HG02870 (cell line): ENCODE results near the gene SH3TC1.
A peak's percentile ranks its signal among the peaks of the same experiment; 100 is the strongest.

ENCODE experiments used
- ATAC-seq: cut with Tn5 transposase; IDR thresholded peaks from one replicate; pipeline ENCODE4 v1.9.1; 2021; ENCODE audit warnings: mild to moderate bottlenecking, moderate library complexity; ENCODE audit not compliant: unreplicated experiment

SH3TC1 gene

GRCh38 chr4:8228319-8229250 is 29.5 kb downstream of the SH3TC1 start:
- ATAC-seq = peak; percentile 76

DNA sequence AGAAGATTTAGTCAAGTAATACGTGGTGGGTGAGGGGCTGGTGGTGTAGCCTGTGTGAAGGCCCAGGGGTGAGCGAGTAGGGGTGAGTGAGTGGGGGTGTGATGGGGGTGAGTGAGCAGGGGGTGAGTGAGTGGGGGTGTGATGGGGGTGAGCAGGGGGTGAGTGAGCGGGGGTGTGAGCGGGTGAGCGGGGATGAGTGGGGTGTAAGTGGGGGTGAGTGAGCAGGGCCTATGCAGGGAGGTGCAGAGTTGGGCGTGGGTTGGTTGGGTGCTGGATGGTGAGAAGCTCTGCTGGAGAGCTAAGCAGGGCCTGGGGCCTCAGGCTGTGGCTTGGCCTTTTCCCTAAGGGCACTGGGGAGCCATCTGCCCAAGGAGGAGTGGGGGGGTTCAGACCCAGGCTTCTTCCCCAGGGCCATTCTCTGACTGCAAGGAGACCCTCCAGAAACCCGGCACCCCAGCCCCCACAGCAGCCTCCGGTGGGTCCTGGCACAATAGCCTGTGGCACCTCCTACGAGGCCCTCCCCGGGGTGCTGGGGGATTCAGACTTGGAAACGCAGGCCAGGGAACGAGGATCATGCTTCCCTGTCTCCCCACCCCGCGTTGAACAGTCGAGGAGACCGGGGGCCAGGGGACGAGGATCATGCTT is 30.4 kb downstream of the SH3TC1 start:
- no peak for ATAC-seq

DNA sequence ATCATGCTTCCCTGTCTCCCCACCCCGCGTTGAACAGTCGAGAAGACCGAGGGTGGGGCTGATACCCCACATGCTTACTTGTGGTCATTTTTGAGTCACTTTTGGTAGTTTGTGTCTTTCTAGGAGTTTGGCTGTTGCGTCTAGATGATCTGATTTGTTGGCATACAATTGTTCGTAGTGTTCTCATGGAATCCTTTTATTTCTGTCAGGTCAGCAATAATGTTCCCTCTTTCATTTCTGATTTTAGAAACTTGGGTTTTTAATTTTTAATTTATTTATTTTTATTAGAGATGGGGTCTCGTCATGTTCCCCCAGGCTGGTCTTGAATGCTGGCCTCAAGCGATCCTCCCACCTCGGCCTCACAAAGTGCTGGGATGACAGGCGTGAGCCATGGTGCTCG is 30.9 kb downstream of the SH3TC1 start:
- no peak for ATAC-seq

DNA sequence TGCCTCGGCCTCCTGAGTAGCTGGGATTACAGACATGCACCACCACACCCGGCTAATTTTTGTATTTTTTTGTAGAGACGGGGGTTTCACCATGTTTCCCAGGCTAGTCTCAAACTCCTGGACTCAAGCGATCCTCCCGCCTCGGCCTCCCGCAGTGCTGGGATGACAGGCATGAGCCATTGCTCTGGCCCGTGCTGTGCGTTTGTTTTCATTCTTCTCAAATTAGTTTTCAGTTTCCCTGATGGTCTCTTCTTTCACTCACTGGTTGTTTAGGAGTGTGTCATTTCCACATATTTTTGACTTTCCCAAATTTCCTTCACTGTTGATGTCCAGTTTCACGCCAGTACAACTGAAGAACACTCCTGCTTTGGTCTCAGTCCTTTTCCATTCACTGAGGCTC is 31.8 kb downstream of the SH3TC1 start:
- no peak for ATAC-seq

GRCh38 chr4:8231551-8232049 is 32.5 kb downstream of the SH3TC1 start:
- no peak for ATAC-seq

DNA sequence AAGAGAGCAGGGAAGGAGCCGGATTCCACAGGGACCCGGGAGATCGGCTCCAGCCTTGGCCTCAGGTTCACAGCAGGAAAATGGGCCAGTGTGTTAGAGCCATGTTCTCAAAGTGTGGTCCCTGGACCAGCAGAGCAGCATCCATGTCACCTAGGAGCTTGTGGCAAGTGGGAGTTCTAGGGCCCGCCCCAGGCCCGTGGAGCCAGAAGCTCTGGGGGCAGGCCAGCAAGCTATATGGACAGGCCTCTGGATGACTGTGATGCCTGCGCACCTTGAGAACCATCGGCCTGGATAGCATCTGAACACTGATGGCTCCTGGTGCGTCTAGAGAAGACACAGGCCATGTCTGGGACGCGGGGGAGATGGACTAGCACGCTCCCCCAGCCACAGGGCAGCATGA is 33.7 kb downstream of the SH3TC1 start:
- no peak for ATAC-seq

- no peak for ATAC-seq
Measured at GRCh38 chr4:8233672-8234484, 34.8 kb downstream of the SH3TC1 start.

- no peak for ATAC-seq
Measured at GRCh38 chr4:8234715-8235114, 35.6 kb downstream of the SH3TC1 start.

DNA sequence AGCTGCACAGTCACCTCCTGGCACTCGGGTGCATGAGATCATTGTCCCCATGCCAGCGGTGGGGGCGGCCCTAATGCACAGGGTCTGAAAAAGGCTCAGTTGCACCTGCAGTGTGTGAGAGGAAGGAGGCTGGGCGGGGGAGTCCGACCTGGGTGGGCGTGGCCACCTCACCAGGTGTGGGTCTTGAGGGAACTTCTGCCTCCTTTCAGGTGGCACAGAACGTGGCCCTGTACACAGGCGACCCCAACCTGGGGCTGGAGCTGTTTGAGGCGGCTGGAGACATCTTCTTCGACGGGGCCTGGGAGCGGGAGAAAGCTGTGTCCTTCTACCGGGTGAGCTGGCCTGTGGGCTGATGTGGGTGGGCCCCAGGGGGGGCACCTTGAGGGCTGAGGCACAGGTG is 36.1 kb downstream of the SH3TC1 start:
- ATAC-seq = no peak

DNA sequence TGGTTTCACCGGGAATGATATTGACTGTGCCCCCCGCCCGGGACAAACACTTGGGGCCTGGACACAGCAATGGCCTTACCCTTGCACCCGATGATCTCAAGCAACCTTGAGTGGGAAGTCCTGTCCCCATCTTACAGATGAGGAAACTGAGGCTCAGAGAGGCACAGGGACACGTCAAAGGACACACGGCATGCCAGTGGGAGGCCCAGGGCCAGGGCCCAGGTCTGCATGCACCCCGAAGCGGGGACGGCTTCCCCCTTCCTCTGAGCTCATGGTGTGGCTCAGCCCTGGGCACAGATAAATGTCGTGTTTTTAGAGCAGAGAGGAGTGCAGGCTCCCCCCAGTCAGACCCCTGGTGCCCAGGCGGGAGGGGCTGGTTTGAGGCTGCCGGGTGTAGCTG is 36.6 kb downstream of the SH3TC1 start:
- ATAC-seq = no peak

DNA sequence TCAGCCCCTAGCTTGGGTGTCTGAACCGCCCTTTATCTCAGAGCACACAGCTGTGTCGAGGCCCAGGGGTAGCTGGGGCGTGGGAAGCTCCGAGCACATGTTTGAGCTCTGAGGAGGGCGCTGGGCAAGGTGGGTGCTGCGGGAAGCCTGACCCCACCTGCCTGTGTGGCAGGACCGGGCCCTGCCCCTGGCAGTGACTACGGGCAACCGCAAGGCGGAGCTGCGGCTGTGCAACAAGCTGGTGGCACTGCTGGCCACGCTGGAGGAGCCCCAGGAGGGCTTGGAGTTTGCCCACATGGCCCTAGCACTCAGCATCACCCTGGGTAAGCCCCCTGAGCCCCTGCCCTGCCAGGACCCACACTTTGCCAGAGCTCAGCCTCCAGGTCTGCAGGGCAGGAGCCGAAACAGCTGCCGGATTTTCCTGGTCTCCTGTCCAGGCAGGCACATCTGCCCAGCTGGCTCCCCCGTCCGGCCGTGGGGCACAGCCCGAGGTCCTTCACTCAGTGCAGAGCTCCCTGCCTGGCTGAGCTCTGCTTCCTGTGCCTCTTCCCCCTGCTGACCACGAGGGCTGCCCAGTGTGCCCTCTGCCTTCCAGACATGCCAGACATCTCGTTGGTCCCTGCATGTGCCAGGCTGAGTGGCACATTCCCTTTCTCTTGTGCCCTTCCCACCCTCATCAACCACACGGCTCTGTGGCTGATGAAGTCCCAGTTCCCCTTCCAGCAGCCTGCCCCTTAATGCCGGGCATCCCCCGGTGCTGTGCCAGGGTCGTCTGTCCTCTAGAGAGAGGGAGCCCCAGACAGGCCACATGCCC is 37.2 kb downstream of the SH3TC1 start:
- ATAC-seq = no peak

DNA sequence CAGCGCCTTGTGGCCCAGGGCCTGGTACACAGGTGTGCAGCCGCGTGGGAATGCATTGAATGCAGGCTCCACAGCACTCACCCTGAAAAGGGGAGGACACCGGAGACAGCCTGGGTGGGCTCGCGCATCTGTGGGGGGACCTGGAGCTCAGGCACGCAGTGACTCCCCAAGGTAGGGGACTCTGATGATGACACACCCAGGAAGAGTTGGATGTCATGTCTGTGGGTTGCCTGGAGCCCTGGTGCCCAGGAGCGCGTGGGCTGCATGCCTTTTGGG is 37.8 kb downstream of the SH3TC1 start:
- ATAC-seq = no peak

GRCh38 chr4:8237256-8237989 is 38.3 kb downstream of the SH3TC1 start:
- ATAC-seq = no peak

DNA sequence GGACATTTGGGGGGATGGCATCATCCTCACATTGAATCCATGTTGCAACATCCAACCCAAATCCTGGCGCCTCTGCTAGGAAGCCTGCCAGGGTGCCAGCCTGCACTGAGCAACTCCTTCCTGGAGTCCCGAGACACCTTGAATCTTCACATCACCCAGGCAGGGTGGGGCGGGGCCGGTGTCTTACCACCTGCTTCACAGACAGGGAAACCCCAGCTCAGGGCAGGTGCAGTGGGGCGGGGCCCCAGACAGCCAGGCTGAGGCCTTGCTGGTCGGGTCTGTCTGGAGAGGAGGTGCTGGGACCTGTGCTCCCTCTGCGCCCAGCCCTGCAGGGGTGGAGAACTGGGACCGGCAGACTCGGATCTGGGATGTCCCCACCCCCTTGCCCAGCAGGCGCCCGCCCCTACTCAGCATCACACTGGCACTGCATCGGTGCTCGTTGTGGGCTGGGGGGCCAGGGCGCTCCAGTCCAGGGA is 39.0 kb downstream of the SH3TC1 start:
- ATAC-seq = no peak

DNA sequence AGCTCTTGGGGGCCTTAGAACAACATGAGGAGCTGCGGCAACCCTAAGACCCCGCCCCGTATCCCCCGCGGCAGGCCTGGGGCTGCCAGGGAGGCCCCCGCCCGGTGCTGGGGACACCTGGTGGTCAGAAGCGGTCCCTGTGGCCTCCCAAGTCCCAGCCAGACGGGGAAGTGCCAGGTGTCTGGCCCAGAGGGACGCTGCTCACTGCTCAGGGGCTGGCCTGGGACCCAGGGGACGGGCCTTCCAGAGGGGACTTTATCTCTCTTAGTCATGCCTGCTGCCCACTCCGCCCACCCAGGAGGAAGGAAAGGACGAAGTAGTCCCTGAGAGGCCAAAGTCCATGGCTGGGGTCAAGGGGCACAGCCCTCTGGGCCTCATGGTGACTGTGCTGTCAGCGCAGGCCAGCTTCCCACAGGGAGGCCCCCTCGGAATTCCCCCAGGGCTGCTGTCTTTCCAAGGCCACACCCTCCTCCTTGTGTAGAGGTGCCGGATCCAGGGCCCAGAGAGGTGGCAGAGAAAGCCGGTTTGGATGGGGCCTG is 39.5 kb downstream of the SH3TC1 start:
- no peak for ATAC-seq

GRCh38 chr4:8239226-8239625 is 40.1 kb downstream of the SH3TC1 start:
- no peak for ATAC-seq

GRCh38 chr4:8239661-8240060 is 40.6 kb downstream of the SH3TC1 start:
- ATAC-seq = no peak

GRCh38 chr4:8240211-8241041 is 41.3 kb downstream of the SH3TC1 start:
- no peak for ATAC-seq
